Measurements from ENCODE around the gene AK2.
A peak's percentile ranks its signal among the peaks of the same experiment; 100 is the strongest.

The AK2 gene

GRCh38 chr1:33013791-33014190 lies 22.9 kb downstream of the AK2 start:
- H3K27ac ChIP-seq (ENCODE audit: low read depth, low read length): no peak overlapping the region
- H3K4me1 ChIP-seq (ENCODE audit: control insufficient read depth in 5 of 5, insufficient read depth in 5 of 5, low read length in 5 of 5): peaks cover 6 to 41% (median 34%) of the 10 kb centered on the region in 5 donors
- H3K27me3 ChIP-seq (ENCODE audit: control insufficient read depth in 5 of 5, insufficient read depth in 4 of 5, low read length in 5 of 5): no peaks in the 10 kb centered on the region
- H3K9ac ChIP-seq (ENCODE audit: low read length in 5 of 5): no peak overlapping the region
- H3K9me3 ChIP-seq (ENCODE audit: control insufficient read depth in 5 of 5, low read length in 5 of 5): no peaks in the 10 kb centered on the region
- peaks cover 10 to 51% (median 47%) of the 10 kb centered on the region in 5 donors for H3K36me3 ChIP-seq (ENCODE audit: control insufficient read depth in 5 of 5, insufficient read depth in 5 of 5, low read length in 5 of 5)
- no peak overlapping the region for H3K4me3 ChIP-seq (ENCODE audit: low read depth in 1 of 5, low read length in 5 of 5)

DNA sequence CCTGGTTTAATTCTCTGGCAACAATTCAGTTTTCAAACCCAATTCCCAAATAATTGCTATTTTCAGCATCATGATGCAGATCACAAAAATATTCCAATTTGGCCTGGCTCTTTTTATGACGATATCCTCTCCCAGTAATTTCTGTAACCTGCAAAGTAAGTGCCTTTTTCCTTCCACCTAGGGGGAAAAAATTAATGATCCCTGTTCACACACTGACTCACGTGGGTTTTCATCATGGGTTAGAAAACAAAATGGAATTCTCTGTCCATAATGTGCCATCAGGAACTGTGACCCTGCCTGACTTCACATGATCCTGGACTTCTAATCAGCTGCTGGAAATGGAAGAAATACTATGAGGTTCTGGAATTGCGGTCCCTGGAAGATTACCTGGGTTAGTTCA lies 24.5 kb downstream of the AK2 start:
- Histone ChIP-seq H3K9me3 (ENCODE audit: control insufficient read depth in 5 of 5, low read length in 5 of 5) (no peaks in the 10 kb centered on the region), H3K9ac (ENCODE audit: low read length in 5 of 5) (peak overlapping the region in 2 of 5 donors; percentile 9 to 61), H3K36me3 (ENCODE audit: control insufficient read depth in 5 of 5, insufficient read depth in 5 of 5, low read length in 5 of 5) (peaks cover 9 to 48% (median 44%) of the 10 kb centered on the region in 5 donors), H3K4me1 (ENCODE audit: control insufficient read depth in 5 of 5, insufficient read depth in 5 of 5, low read length in 5 of 5) (peaks cover 6 to 42% (median 37%) of the 10 kb centered on the region in 5 donors), H3K27ac (ENCODE audit: low read depth, low read length) (peak overlapping the region; percentile 77), H3K4me3 (ENCODE audit: low read depth in 1 of 5, low read length in 5 of 5) (no peak overlapping the region), H3K27me3 (ENCODE audit: control insufficient read depth in 5 of 5, insufficient read depth in 4 of 5, low read length in 5 of 5) (no peaks in the 10 kb centered on the region)

DNA sequence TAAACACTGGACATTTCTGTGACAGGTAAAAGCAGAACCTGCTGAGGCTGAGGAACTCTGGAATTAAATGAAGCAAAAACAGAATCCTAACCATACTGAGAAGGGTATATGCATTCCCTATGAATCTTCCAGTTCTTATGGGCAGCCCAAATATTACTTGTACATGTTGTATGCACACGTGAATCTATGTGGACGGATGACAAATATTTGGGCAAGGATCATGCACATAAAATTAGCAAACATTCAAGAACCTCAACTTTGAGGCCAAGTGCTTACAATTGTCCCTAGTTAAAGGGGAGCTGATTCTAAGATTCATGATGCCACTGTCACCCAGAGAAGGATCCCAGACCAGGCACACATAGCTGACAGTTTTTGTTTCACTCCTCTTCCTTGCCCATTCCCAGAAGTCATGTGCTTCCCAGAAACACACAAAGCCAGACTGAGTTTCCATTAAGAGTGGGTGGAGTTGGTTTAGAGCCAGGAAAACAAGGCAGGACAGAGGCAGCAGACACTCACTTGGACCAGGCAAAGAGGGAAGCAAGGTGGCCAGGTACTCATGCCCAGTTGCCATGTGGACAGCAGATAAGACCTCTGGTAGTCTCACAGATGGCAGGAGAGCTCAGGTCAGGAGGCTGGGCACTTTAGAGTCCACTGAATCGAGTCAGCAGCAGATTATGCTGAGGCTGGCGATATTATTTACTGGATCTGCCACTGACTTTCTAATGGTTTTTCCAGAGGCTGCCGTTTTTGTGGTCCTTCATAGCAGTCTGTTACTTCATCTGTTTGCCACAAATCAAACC lies 25.6 kb downstream of the AK2 start:
- Histone ChIP-seq H3K4me3 (ENCODE audit: low read depth in 1 of 5, low read length in 5 of 5) (peak overlapping the region in 4 of 5 donors; percentile 11 to 32 (median 19)), H3K27ac (ENCODE audit: low read depth, low read length) (peak overlapping the region; percentile 77), H3K36me3 (ENCODE audit: control insufficient read depth in 5 of 5, insufficient read depth in 5 of 5, low read length in 5 of 5) (peaks cover 9 to 47% (median 43%) of the 10 kb centered on the region in 5 donors), H3K9ac (ENCODE audit: low read length in 5 of 5) (peak overlapping the region; percentile 9 to 61 (median 51)), H3K4me1 (ENCODE audit: control insufficient read depth in 5 of 5, insufficient read depth in 5 of 5, low read length in 5 of 5) (peaks cover 6 to 47% (median 41%) of the 10 kb centered on the region in 5 donors), H3K9me3 (ENCODE audit: control insufficient read depth in 5 of 5, low read length in 5 of 5) (no peaks in the 10 kb centered on the region), H3K27me3 (ENCODE audit: control insufficient read depth in 5 of 5, insufficient read depth in 4 of 5, low read length in 5 of 5) (no peaks in the 10 kb centered on the region)

GRCh38 chr1:33009561-33009960 lies 27.1 kb downstream of the AK2 start:
- Histone ChIP-seq H3K9ac (ENCODE audit: low read length in 5 of 5) (no peak overlapping the region), H3K4me1 (ENCODE audit: control insufficient read depth in 5 of 5, insufficient read depth in 5 of 5, low read length in 5 of 5) (peaks cover 6 to 53% (median 43%) of the 10 kb centered on the region in 5 donors), H3K36me3 (ENCODE audit: control insufficient read depth in 5 of 5, insufficient read depth in 5 of 5, low read length in 5 of 5) (peaks cover 9 to 45% (median 43%) of the 10 kb centered on the region in 5 donors), H3K27ac (ENCODE audit: low read depth, low read length) (peak overlapping the region; percentile 77), H3K4me3 (ENCODE audit: low read depth in 1 of 5, low read length in 5 of 5) (no peak overlapping the region), H3K27me3 (ENCODE audit: control insufficient read depth in 5 of 5, insufficient read depth in 4 of 5, low read length in 5 of 5) (no peaks in the 10 kb centered on the region), H3K9me3 (ENCODE audit: control insufficient read depth in 5 of 5, low read length in 5 of 5) (no peaks in the 10 kb centered on the region)

DNA sequence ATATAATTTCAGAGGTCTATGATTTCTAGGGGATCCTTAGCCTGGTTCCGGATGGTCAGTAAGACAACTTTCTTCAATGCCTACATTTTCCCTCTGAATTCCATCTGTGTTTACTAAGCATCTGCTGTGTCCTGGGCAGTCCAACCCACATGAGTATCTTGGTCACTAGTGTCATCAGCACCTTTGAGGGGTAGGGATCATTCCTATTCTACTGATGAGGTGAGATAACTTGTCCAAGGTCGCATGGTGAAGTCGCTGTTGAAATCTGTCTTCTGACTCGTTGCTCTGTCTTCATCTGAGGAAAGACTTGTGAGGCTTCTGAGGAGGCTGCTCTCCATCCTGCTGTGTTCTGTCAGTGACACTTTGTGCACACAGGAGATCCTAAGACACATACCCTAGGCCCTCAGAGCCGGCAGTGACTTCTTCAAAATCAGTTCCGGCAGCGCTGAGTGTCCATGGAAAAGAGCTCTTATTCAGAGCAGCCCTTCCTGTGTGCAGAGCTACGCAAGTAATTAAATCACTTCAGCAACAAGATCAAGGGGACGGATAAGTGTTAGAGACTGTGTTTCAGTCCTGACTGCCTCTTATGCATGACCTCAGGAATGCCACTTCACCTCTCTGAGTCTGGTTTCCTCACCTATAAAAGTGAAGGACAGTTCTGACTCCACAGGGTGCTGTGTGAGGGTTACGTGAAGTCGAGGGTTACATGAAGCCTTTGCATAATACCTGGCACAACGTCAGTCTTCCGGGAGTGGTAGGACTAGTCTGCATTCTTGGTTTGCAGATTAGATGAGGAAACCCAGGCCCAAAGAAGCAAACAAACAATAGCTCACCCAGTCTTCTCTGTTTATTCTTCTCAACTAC lies 28.4 kb downstream of the AK2 start:
- Histone ChIP-seq H3K27ac (ENCODE audit: low read depth, low read length) (no peak overlapping the region), H3K9me3 (ENCODE audit: control insufficient read depth in 5 of 5, low read length in 5 of 5) (no peaks in the 10 kb centered on the region), H3K36me3 (ENCODE audit: control insufficient read depth in 5 of 5, insufficient read depth in 5 of 5, low read length in 5 of 5) (peaks cover 3 to 32% (median 30%) of the 10 kb centered on the region in 5 donors), H3K4me3 (ENCODE audit: low read depth in 1 of 5, low read length in 5 of 5) (no peak overlapping the region), H3K27me3 (ENCODE audit: control insufficient read depth in 5 of 5, insufficient read depth in 4 of 5, low read length in 5 of 5) (no peaks in the 10 kb centered on the region), H3K9ac (ENCODE audit: low read length in 5 of 5) (no peak overlapping the region), H3K4me1 (ENCODE audit: control insufficient read depth in 5 of 5, insufficient read depth in 5 of 5, low read length in 5 of 5) (peaks cover 6 to 53% (median 43%) of the 10 kb centered on the region in 5 donors)

DNA sequence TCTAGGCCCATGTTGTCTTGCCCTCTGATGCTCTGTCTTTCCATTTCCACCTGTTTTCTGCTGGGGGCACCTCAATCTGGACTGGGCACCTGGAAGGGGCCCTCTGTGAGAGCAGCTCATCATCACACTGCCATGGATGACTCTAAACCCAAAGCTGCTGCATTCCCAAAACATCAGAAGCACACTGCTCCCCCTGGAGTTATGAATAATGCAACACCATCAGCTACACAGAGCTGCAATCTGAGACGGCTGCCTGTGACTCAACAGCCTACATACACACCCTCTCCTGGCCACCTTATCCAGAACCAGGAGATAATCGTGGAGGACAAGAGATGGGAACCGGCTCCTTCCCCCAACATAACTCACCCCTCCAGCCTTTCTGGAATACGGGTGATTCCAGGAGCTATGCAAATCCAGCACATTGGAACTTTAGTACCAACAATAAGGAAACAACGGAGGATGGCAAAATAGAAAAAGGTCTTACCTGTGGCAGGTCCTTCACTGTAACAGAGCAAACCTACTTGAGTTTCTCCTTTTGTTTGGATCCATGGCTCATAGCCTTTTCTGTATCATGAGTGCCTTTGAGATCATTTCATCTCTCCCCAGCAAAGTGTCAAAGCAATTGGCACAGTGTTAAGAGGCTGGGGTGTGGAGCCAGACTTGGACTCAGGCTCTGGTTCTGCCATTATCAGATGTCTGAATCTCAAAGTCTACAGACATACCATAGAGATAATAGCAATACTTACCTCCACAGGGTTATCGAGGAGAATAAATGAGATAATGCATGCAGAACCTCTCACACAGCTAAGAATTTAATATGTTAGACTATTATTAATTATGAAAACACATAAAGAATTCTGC lies 29.3 kb downstream of the AK2 start:
- H3K9ac ChIP-seq (ENCODE audit: low read length in 5 of 5): no peak overlapping the region
- H3K4me1 ChIP-seq (ENCODE audit: control insufficient read depth in 5 of 5, insufficient read depth in 5 of 5, low read length in 5 of 5): peaks cover 6 to 48% (median 38%) of the 10 kb centered on the region in 5 donors
- H3K9me3 ChIP-seq (ENCODE audit: control insufficient read depth in 5 of 5, low read length in 5 of 5): no peaks in the 10 kb centered on the region
- H3K27ac ChIP-seq (ENCODE audit: low read depth, low read length): peak overlapping the region; percentile 13
- H3K36me3 ChIP-seq (ENCODE audit: control insufficient read depth in 5 of 5, insufficient read depth in 5 of 5, low read length in 5 of 5): peaks cover 3 to 25% (median 21%) of the 10 kb centered on the region in 5 donors
- H3K4me3 ChIP-seq (ENCODE audit: low read depth in 1 of 5, low read length in 5 of 5): no peak overlapping the region
- no peaks in the 10 kb centered on the region for H3K27me3 ChIP-seq (ENCODE audit: control insufficient read depth in 5 of 5, insufficient read depth in 4 of 5, low read length in 5 of 5)

GRCh38 chr1:33005838-33006421 lies 30.8 kb downstream of the AK2 start:
- no peak overlapping the region for H3K9ac ChIP-seq (ENCODE audit: low read length in 5 of 5)
- no peak overlapping the region for H3K4me3 ChIP-seq (ENCODE audit: low read depth in 1 of 5, low read length in 5 of 5)
- peaks cover under 1 to 33% (median 23%) of the 10 kb centered on the region in 5 donors for H3K4me1 ChIP-seq (ENCODE audit: control insufficient read depth in 5 of 5, insufficient read depth in 5 of 5, low read length in 5 of 5)
- no peaks in the 10 kb centered on the region for H3K9me3 ChIP-seq (ENCODE audit: control insufficient read depth in 5 of 5, low read length in 5 of 5)
- H3K36me3 ChIP-seq (ENCODE audit: control insufficient read depth in 5 of 5, insufficient read depth in 5 of 5, low read length in 5 of 5): peaks cover 3 to 22% (median 18%) of the 10 kb centered on the region in 5 donors
- H3K27ac ChIP-seq (ENCODE audit: low read depth, low read length): no peak overlapping the region
- no peaks in the 10 kb centered on the region for H3K27me3 ChIP-seq (ENCODE audit: control insufficient read depth in 5 of 5, insufficient read depth in 4 of 5, low read length in 5 of 5)

DNA sequence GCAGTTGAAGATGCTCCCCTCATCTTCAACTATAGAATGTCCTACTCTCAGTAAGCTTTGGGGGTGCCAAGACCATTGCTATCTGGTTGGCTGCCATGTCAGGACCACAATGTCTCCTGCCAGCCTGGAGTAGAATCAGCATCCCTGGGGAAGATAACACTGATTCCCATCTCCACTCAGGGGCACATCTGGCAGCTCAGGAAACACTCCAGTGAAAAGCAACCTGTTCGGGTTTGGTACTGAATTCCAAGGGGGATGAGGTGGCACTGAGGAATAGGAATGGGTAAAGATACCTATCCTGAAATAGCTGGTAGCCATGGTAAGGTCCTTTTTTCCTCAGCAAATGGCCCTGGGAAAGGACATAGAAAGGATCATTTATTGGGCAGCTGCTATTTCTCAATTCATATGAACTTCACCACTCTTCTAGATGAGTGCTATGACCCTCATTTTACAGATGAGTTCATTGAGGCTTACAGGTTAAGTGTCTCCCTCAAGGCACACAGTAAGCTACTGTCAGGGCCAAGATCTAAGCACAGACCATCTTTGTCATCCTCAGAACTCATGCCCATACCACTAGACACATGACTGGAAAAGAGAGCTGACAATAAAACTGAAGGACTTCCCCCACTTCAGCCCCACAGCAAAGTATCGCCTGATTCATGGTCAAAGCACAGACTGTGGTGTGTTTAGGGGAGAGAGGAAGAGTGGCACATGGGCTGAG lies 31.4 kb downstream of the AK2 start:
- H3K4me1 ChIP-seq (ENCODE audit: control insufficient read depth in 5 of 5, insufficient read depth in 5 of 5, low read length in 5 of 5): peaks cover 0 to 28% (median 19%) of the 10 kb centered on the region in 5 donors
- H3K4me3 ChIP-seq (ENCODE audit: low read depth in 1 of 5, low read length in 5 of 5): no peak overlapping the region
- H3K9me3 ChIP-seq (ENCODE audit: control insufficient read depth in 5 of 5, low read length in 5 of 5): no peaks in the 10 kb centered on the region
- H3K36me3 ChIP-seq (ENCODE audit: control insufficient read depth in 5 of 5, insufficient read depth in 5 of 5, low read length in 5 of 5): peaks cover 3 to 22% (median 14%) of the 10 kb centered on the region in 5 donors
- no peak overlapping the region for H3K27ac ChIP-seq (ENCODE audit: low read depth, low read length)
- H3K27me3 ChIP-seq (ENCODE audit: control insufficient read depth in 5 of 5, insufficient read depth in 4 of 5, low read length in 5 of 5): no peaks in the 10 kb centered on the region
- no peak overlapping the region for H3K9ac ChIP-seq (ENCODE audit: low read length in 5 of 5)

DNA sequence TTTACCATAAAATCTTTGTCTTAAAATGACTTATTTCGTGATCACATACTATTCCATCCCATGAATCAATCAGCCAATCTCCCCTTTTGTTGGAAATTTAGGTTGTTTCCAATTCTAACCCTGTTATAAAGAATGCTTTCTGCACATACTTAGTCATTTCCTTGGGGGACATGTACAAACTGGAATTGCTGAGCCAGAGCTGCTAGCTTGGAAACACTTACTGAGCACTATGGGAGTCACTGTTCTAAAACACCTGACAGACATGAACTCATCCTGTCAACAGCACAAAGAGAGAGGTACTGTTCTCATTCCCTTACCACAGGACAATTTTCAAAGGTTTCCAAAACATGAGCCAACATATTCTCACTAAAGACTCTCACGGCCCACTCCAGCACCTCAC lies 32.1 kb downstream of the AK2 start:
- no peak overlapping the region for H3K27ac ChIP-seq (ENCODE audit: low read depth, low read length)
- peaks cover 0 to 27% (median 19%) of the 10 kb centered on the region in 5 donors for H3K4me1 ChIP-seq (ENCODE audit: control insufficient read depth in 5 of 5, insufficient read depth in 5 of 5, low read length in 5 of 5)
- peaks cover 3 to 22% (median 14%) of the 10 kb centered on the region in 5 donors for H3K36me3 ChIP-seq (ENCODE audit: control insufficient read depth in 5 of 5, insufficient read depth in 5 of 5, low read length in 5 of 5)
- no peaks in the 10 kb centered on the region for H3K9me3 ChIP-seq (ENCODE audit: control insufficient read depth in 5 of 5, low read length in 5 of 5)
- no peak overlapping the region for H3K4me3 ChIP-seq (ENCODE audit: low read depth in 1 of 5, low read length in 5 of 5)
- no peak overlapping the region for H3K9ac ChIP-seq (ENCODE audit: low read length in 5 of 5)
- H3K27me3 ChIP-seq (ENCODE audit: control insufficient read depth in 5 of 5, insufficient read depth in 4 of 5, low read length in 5 of 5): no peaks in the 10 kb centered on the region
